ENCODE results near the gene DIP2A. TPM values are rescaled to one million over a fixed set of nuclear protein-coding genes. Genes with fewer than 3 reads are reported as not detected.

The DIP2A gene
- total and polyA plus RNA-seq, 2 of the 8 experiments (the other 6 are each of a cell fraction or from before 2014, with no cell fraction given) = 16.0 to 27.1 TPM

DNA sequence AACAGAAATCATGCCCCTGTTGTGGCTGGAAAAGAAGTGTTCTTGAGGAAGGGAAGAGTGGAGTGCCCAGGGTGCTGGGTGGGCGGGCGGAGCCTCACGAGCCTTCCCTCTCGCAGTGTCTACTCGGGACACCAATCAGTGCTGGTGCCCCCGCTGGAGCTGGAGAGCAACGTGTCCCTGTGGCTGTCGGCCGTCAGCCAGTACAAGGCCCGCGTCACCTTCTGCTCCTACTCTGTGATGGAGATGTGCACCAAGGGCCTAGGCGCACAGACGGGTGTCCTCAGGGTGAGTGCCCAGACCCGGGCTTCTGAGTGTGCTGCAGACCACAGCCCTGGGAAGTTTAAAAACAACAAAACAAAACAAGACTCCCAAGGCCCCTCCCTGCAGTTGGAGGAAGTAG is 98.8 kb downstream of the DIP2A start (continued):
- no peak for TF ChIP-seq SRF (IDR thresholded peaks at IDR 0.05; ENCODE audit: low read depth, low read length)
- TF ChIP-seq, protein P1, sequence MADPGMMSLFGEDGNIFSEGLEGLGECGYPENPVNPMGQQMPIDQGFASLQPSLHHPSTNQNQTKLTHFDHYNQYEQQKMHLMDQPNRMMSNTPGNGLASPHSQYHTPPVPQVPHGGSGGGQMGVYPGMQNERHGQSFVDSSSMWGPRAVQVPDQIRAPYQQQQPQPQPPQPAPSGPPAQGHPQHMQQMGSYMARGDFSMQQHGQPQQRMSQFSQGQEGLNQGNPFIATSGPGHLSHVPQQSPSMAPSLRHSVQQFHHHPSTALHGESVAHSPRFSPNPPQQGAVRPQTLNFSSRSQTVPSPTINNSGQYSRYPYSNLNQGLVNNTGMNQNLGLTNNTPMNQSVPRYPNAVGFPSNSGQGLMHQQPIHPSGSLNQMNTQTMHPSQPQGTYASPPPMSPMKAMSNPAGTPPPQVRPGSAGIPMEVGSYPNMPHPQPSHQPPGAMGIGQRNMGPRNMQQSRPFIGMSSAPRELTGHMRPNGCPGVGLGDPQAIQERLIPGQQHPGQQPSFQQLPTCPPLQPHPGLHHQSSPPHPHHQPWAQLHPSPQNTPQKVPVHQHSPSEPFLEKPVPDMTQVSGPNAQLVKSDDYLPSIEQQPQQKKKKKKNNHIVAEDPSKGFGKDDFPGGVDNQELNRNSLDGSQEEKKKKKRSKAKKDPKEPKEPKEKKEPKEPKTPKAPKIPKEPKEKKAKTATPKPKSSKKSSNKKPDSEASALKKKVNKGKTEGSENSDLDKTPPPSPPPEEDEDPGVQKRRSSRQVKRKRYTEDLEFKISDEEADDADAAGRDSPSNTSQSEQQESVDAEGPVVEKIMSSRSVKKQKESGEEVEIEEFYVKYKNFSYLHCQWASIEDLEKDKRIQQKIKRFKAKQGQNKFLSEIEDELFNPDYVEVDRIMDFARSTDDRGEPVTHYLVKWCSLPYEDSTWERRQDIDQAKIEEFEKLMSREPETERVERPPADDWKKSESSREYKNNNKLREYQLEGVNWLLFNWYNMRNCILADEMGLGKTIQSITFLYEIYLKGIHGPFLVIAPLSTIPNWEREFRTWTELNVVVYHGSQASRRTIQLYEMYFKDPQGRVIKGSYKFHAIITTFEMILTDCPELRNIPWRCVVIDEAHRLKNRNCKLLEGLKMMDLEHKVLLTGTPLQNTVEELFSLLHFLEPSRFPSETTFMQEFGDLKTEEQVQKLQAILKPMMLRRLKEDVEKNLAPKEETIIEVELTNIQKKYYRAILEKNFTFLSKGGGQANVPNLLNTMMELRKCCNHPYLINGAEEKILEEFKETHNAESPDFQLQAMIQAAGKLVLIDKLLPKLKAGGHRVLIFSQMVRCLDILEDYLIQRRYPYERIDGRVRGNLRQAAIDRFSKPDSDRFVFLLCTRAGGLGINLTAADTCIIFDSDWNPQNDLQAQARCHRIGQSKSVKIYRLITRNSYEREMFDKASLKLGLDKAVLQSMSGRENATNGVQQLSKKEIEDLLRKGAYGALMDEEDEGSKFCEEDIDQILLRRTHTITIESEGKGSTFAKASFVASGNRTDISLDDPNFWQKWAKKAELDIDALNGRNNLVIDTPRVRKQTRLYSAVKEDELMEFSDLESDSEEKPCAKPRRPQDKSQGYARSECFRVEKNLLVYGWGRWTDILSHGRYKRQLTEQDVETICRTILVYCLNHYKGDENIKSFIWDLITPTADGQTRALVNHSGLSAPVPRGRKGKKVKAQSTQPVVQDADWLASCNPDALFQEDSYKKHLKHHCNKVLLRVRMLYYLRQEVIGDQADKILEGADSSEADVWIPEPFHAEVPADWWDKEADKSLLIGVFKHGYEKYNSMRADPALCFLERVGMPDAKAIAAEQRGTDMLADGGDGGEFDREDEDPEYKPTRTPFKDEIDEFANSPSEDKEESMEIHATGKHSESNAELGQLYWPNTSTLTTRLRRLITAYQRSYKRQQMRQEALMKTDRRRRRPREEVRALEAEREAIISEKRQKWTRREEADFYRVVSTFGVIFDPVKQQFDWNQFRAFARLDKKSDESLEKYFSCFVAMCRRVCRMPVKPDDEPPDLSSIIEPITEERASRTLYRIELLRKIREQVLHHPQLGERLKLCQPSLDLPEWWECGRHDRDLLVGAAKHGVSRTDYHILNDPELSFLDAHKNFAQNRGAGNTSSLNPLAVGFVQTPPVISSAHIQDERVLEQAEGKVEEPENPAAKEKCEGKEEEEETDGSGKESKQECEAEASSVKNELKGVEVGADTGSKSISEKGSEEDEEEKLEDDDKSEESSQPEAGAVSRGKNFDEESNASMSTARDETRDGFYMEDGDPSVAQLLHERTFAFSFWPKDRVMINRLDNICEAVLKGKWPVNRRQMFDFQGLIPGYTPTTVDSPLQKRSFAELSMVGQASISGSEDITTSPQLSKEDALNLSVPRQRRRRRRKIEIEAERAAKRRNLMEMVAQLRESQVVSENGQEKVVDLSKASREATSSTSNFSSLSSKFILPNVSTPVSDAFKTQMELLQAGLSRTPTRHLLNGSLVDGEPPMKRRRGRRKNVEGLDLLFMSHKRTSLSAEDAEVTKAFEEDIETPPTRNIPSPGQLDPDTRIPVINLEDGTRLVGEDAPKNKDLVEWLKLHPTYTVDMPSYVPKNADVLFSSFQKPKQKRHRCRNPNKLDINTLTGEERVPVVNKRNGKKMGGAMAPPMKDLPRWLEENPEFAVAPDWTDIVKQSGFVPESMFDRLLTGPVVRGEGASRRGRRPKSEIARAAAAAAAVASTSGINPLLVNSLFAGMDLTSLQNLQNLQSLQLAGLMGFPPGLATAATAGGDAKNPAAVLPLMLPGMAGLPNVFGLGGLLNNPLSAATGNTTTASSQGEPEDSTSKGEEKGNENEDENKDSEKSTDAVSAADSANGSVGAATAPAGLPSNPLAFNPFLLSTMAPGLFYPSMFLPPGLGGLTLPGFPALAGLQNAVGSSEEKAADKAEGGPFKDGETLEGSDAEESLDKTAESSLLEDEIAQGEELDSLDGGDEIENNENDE (IDR thresholded peaks at IDR 0.05; ENCODE audit: insufficient replicate concordance, low read length) = no peak
- no peak for TF ChIP-seq ZNF274 (IDR thresholded peaks at IDR 0.05; ENCODE audit: borderline replicate concordance, extremely low read depth, low read length)
- TF ChIP-seq HDAC6 (IDR thresholded peaks at IDR 0.05; ENCODE audit: low read depth, low read length) = no peak
- no peak for TF ChIP-seq GTF2F1 (IDR thresholded peaks at IDR 0.05; ENCODE audit: borderline replicate concordance, low read depth, low read length)
